SK-N-SH (cell line): Measurements from ENCODE around the gene TSPAN14.
A peak's percentile ranks its signal among the peaks of the same experiment; 100 is the strongest.

Experiments used
- CTCF ChIP-seq: fragments of 200-600 bp; sonication (generic); IDR thresholded peaks from 2 replicates; pipeline ENCODE4 v1.6.1; 2017; ENCODE audit warnings: antibody characterized with exemption, mild to moderate bottlenecking, moderate library complexity
- ELF1 ChIP-seq: IDR thresholded peaks from 2 replicates; pipeline ENCODE4 v1.4.0; 2012
- EP300 ChIP-seq, 2 experiments: IDR thresholded peaks; 2 replicates each; pipeline versions ENCODE4 v1.4.0 to v1.6.1; 2012; ENCODE audit warnings: borderline replicate concordance in 1 of 2, low read depth in 1 of 2, low read length in 1 of 2
- FOXJ3 ChIP-seq: sonication (generic); formaldehyde crosslinking; IDR thresholded peaks from 2 replicates; pipeline ENCODE4 v1.5.1; 2020; ENCODE audit warnings: mild to moderate bottlenecking, missing genetic modification reagents
- JUND ChIP-seq: IDR thresholded peaks from 2 replicates; pipeline ENCODE4 v1.4.0; 2012
- MAX ChIP-seq: IDR thresholded peaks from 2 replicates; pipeline ENCODE4 v1.4.0; 2012; ENCODE audit warnings: low read depth
- POLR2AphosphoS5 ChIP-seq: IDR thresholded peaks from 2 replicates; pipeline ENCODE4 v1.6.1; 2012; ENCODE audit warnings: low read depth, low read length
- RAD21 ChIP-seq: IDR thresholded peaks from 2 replicates; pipeline ENCODE4 v1.6.1; 2012; ENCODE audit warnings: mild to moderate bottlenecking, low read length
- REST ChIP-seq: IDR thresholded peaks from 2 replicates; pipeline ENCODE4 v1.6.1; 2012; ENCODE audit warnings: mild to moderate bottlenecking, low read depth, low read length, moderate library complexity
- RFX5 ChIP-seq: IDR thresholded peaks from 2 replicates; pipeline ENCODE4 v1.6.1; 2012; ENCODE audit warnings: mild to moderate bottlenecking, improper control_type of control experiment, low read length
- ZBTB33 ChIP-seq: IDR thresholded peaks from 2 replicates; pipeline ENCODE4 v1.4.0; 2012; ENCODE audit warnings: low read depth, borderline replicate concordance

GRCh38 chr10:80415734-80416478 lies 38.2 kb upstream of the TSPAN14 start:
- TF ChIP-seq CTCF (no peak), MAX (no peak), JUND (no peak), ZBTB33 (no peak), RFX5 (no peak), FOXJ3 (CRISPR knock-in tag) (no peak), RAD21 (no peak), EP300 (IDR thresholded peaks at IDR 0.05; ENCODE audit: borderline replicate concordance in 1 of 2, low read depth in 1 of 2, low read length in 1 of 2) (peak in 1 of 2 experiments; percentile 23; a peak in 1 of 4 replicates), REST (no peak), ELF1 (no peak), POLR2AphosphoS5 (no peak)
